IMR-90 (cell line): ENCODE data around the gene SPNS1. TPM values are rescaled to one million over a fixed set of nuclear protein-coding genes. Genes with fewer than 3 reads are reported as not detected.

Source experiments
- ATAC-seq: fragments of 200-7000 bp; cut with Tn5 transposase; 2 replicates; pipeline ENCODE4 v1.9.1; 2020; ENCODE audit warnings: low read depth, mild to moderate bottlenecking, moderate library complexity
- BruUV-seq: library from RNA; stranded (reverse); fragments of 400-500 nt; replicated peaks from 2 replicates; lab custom pipeline; 2021; lab: Mats Ljungman, UMichigan
- CTCF ChIA-PET: fragments of 300-600 bp; formaldehyde crosslinking; extraction: SDS; loops from one replicate; lab custom pipeline; 2021; ENCODE audit warnings: antibody characterized with exemption; lab: Yijun Ruan, JAX
- POLR2A ChIA-PET: fragments of 300-600 bp; sonication (Branson Sonifier 250); formaldehyde crosslinking; loops from one replicate; lab custom pipeline; 2022; ENCODE audit warnings: antibody characterized with exemption; ENCODE audit not compliant: unreplicated experiment; lab: Charles Lee
- DNase-seq: peaks from one replicate; pipeline ENCODE4 v3.0.0; 2013
- H2AFZ ChIP-seq: replicated peaks from 2 replicates; pipeline ENCODE3; 2013; ENCODE audit warnings: low read length, mild to moderate bottlenecking; ENCODE audit not compliant: poor library complexity
- H2AK5ac ChIP-seq: 2 replicates; pipeline ENCODE4 v1.6.1; 2013; ENCODE audit warnings: low read depth, low read length, inconsistent platforms
- H2AK9ac ChIP-seq: replicated peaks from 2 replicates; pipeline ENCODE3; 2013; ENCODE audit warnings: mild to moderate bottlenecking, low read depth, low read length, moderate library complexity; ENCODE audit not compliant: poor library complexity
- H2BK120ac ChIP-seq: 2 replicates; pipeline ENCODE4 v1.6.1; 2013; ENCODE audit warnings: low read depth, low read length, inconsistent platforms
- H2BK15ac ChIP-seq: 3 replicates; pipeline ENCODE4 v1.6.1; 2013; ENCODE audit warnings: low read depth, low read length, inconsistent platforms
- H2BK20ac ChIP-seq: 2 replicates; pipeline ENCODE4 v1.6.1; 2013; ENCODE audit warnings: low read depth, mild to moderate bottlenecking, inconsistent platforms, low read length, moderate library complexity
- H2BK5ac ChIP-seq: 2 replicates; pipeline ENCODE4 v1.6.1; 2013; ENCODE audit warnings: mild to moderate bottlenecking, low read depth, low read length, inconsistent platforms; ENCODE audit not compliant: poor library complexity, severe bottlenecking
- H3K14ac ChIP-seq: replicated peaks from 2 replicates; pipeline ENCODE4 v1.6.1; 2013; ENCODE audit warnings: low read depth, low read length, inconsistent platforms
- H3K18ac ChIP-seq: 2 replicates; pipeline ENCODE4 v1.6.1; 2013; ENCODE audit warnings: low read depth, low read length, control low read depth
- H3K23ac ChIP-seq: 2 replicates; pipeline ENCODE4 v1.6.1; 2013; ENCODE audit warnings: low read depth, low read length, inconsistent platforms
- H3K27ac ChIP-seq: 2 replicates; pipeline ENCODE4 v1.5.1; 2013; ENCODE audit warnings: mild to moderate bottlenecking, control low read depth, low read length; ENCODE audit not compliant: insufficient read depth
- H3K27me3 ChIP-seq: 2 replicates; pipeline ENCODE4 v1.6.1; 2013; ENCODE audit warnings: low read length; ENCODE audit not compliant: control insufficient read depth, insufficient read depth
- H3K36me3 ChIP-seq: 2 replicates; pipeline ENCODE4 v1.6.1; 2013; ENCODE audit warnings: low read length, mixed read lengths; ENCODE audit not compliant: control insufficient read depth, insufficient read depth
- H3K4ac ChIP-seq: 2 replicates; pipeline ENCODE4 v1.6.1; 2013; ENCODE audit warnings: low read depth, low read length, inconsistent platforms
- H3K4me1 ChIP-seq: 2 replicates; pipeline ENCODE4 v1.6.1; 2013; ENCODE audit warnings: low read length, mixed read lengths; ENCODE audit not compliant: control insufficient read depth, insufficient read depth
- H3K4me2 ChIP-seq: 2 replicates; pipeline ENCODE4 v1.6.1; 2013; ENCODE audit warnings: low read depth, mild to moderate bottlenecking, control low read depth, low read length, moderate library complexity
- H3K4me3 ChIP-seq: 2 replicates; pipeline ENCODE4 v1.5.1; 2013; ENCODE audit warnings: low read depth, mild to moderate bottlenecking, control low read depth, low read length, moderate library complexity; ENCODE audit not compliant: insufficient read depth
- H3K56ac ChIP-seq: 2 replicates; pipeline ENCODE4 v1.6.1; 2013; ENCODE audit warnings: low read length, inconsistent platforms; ENCODE audit not compliant: insufficient read depth; ENCODE audit errors: extremely low read depth
- H3K79me1 ChIP-seq, 2 experiments: 2 replicates each; pipeline ENCODE4 v1.6.1; 2013; ENCODE audit warnings: low read length in 2 of 2, inconsistent platforms in 1 of 2, low read depth in 1 of 2
- H3K9ac ChIP-seq: 2 replicates; pipeline ENCODE4 v1.6.1; 2013; ENCODE audit warnings: low read depth, low read length, control low read depth
- H3K9me1 ChIP-seq: 2 replicates; pipeline ENCODE4 v1.6.1; 2013; ENCODE audit warnings: low read length, inconsistent platforms; ENCODE audit not compliant: insufficient read depth
- H3K9me3 ChIP-seq: 2 replicates; pipeline ENCODE4 v1.6.1; 2013; ENCODE audit warnings: low read length; ENCODE audit not compliant: control insufficient read depth, insufficient read depth
- H4K20me1 ChIP-seq: 2 replicates; pipeline ENCODE4 v1.6.1; 2013; ENCODE audit warnings: low read length, inconsistent platforms; ENCODE audit not compliant: insufficient read depth
- H4K5ac ChIP-seq: 2 replicates; pipeline ENCODE4 v1.6.1; 2013; ENCODE audit warnings: mild to moderate bottlenecking, low read depth, low read length, control low read depth
- H4K8ac ChIP-seq, 2 experiments: 2 replicates each; pipeline ENCODE4 v1.6.1; 2013; ENCODE audit warnings: low read depth in 2 of 2, low read length in 2 of 2, control low read depth in 1 of 2, inconsistent platforms in 1 of 2
- H4K91ac ChIP-seq: 2 replicates; pipeline ENCODE4 v1.6.1; 2013; ENCODE audit warnings: low read depth, low read length, inconsistent platforms; ENCODE audit not compliant: insufficient read depth
- BHLHE40 ChIP-seq: fragments of 150-350 bp; IDR thresholded peaks from 2 replicates; pipeline ENCODE4 v1.6.1; 2016; ENCODE audit warnings: mild to moderate bottlenecking, low read depth, low read length
- CEBPB ChIP-seq: IDR thresholded peaks from 2 replicates; pipeline ENCODE4 v1.6.1; 2012; ENCODE audit warnings: low read depth, low read length, improper control_type of control experiment
- CHD1 ChIP-seq: IDR thresholded peaks from 2 replicates; pipeline ENCODE4 v1.6.1; 2012; ENCODE audit warnings: low read depth, low read length, improper control_type of control experiment
- FOS ChIP-seq: fragments of 150-350 bp; IDR thresholded peaks from 2 replicates; pipeline ENCODE4 v1.6.1; 2016; ENCODE audit warnings: low read depth, low read length
- MAFK ChIP-seq: IDR thresholded peaks from 2 replicates; pipeline ENCODE4 v1.6.1; 2012; ENCODE audit warnings: low read depth, low read length, improper control_type of control experiment
- MAZ ChIP-seq: IDR thresholded peaks from 2 replicates; pipeline ENCODE4 v1.6.1; 2012; ENCODE audit warnings: low read depth, mild to moderate bottlenecking, low read length, improper control_type of control experiment, moderate library complexity, borderline replicate concordance
- MXI1 ChIP-seq: IDR thresholded peaks from 2 replicates; pipeline ENCODE4 v1.6.1; 2012; ENCODE audit warnings: low read depth, mild to moderate bottlenecking, low read length, moderate library complexity, borderline replicate concordance
- NFE2L2 ChIP-seq: fragments of 150-350 bp; IDR thresholded peaks from 2 replicates; pipeline ENCODE4 v1.6.1; 2016; ENCODE audit warnings: low read depth, mild to moderate bottlenecking, low read length
- POLR2A ChIP-seq: IDR thresholded peaks from 2 replicates; pipeline ENCODE4 v1.6.1; 2012; ENCODE audit warnings: mild to moderate bottlenecking, low read depth, low read length
- RAD21 ChIP-seq: IDR thresholded peaks from 2 replicates; pipeline ENCODE4 v1.6.1; 2012; ENCODE audit warnings: low read length, improper control_type of control experiment
- RCOR1 ChIP-seq: IDR thresholded peaks from 2 replicates; pipeline ENCODE4 v1.6.1; 2012; ENCODE audit warnings: mild to moderate bottlenecking, low read length, improper control_type of control experiment; ENCODE audit not compliant: insufficient replicate concordance
- RFX5 ChIP-seq: IDR thresholded peaks from 2 replicates; pipeline ENCODE4 v1.8.0; 2012; ENCODE audit warnings: low read depth, mild to moderate bottlenecking, low read length, moderate library complexity
- SMC3 ChIP-seq: fragments of 150-350 bp; IDR thresholded peaks from 2 replicates; pipeline ENCODE4 v1.6.1; 2016; ENCODE audit warnings: low read depth, mild to moderate bottlenecking, antibody characterized with exemption, low read length, moderate library complexity
- WGBS, 2 experiments: methylation state at CpG; one replicate each; pipeline versions ENCODE4 v1.1.5 to v1.1.7; 2013; ENCODE audit warnings: missing lambda C conversion rate in 2 of 2; ENCODE audit not compliant: insufficient read length in 1 of 2; ENCODE audit errors: extremely low coverage in 2 of 2; 5-methylcytosine and 5-hydroxymethylcytosine counted together
- dilution Hi-C: fragments of 300-500 bp; cut with HindIII; formaldehyde crosslinking; loops from one replicate; pipeline ENCODE4 v1.14.3; 2018; ENCODE audit warnings: low sequenced_read_pairs; ENCODE audit not compliant: unreplicated experiment
- in situ Hi-C: fragments of 300-500 bp; cut with MboI; formaldehyde crosslinking; loops from 3 replicates; pipeline ENCODE4 v1.14.3; 2019; ENCODE audit warnings: low sequenced_read_pairs, inconsistent platforms, mixed read lengths
- intact Hi-C: fragments of 100-400 bp; cut with micrococcal nuclease; formaldehyde crosslinking; loops from 2 replicates; pipeline ENCODE4 v1.10.0; 2022
- polyA plus RNA-seq, 3 experiments: library from polyadenylated mRNA; depleted of rRNA; stranded (reverse); fragments of >200 nt; gene quantifications; 2 replicates each; pipeline ENCODE4 v1.2.3, GENCODE V29; 2012; ENCODE audit warnings: low replicate concordance in 1 of 3
- total RNA-seq: library from RNA; depleted of rRNA; stranded (reverse); fragments of >200 nt; gene quantifications from 2 replicates; pipeline ENCODE4 v1.2.3, GENCODE V29; 2012
- TF ChIP-seq, protein P1 (sequence below): fragments of 150-350 bp; IDR thresholded peaks from 2 replicates; pipeline ENCODE4 v1.6.1; 2017; ENCODE audit warnings: mild to moderate bottlenecking, antibody characterized with exemption, low read length, low read depth
- TF ChIP-seq, protein P2 (sequence below): conservative IDR thresholded peaks from 2 replicates; pipeline ENCODE4 v1.5.1; 2012; ENCODE audit warnings: mild to moderate bottlenecking, low read depth, low read length, improper control_type of control experiment
- TF ChIP-seq, protein P3 (sequence below): fragments of 150-350 bp; IDR thresholded peaks from 2 replicates; pipeline ENCODE4 v1.6.1; 2016; ENCODE audit warnings: low read depth, mild to moderate bottlenecking, low read length, moderate library complexity, borderline replicate concordance

Gene SPNS1
- total and polyA plus RNA-seq, 2 of the 4 experiments (the other 2 are of a cell fraction): 4.7 to 37.3 TPM

DNA sequence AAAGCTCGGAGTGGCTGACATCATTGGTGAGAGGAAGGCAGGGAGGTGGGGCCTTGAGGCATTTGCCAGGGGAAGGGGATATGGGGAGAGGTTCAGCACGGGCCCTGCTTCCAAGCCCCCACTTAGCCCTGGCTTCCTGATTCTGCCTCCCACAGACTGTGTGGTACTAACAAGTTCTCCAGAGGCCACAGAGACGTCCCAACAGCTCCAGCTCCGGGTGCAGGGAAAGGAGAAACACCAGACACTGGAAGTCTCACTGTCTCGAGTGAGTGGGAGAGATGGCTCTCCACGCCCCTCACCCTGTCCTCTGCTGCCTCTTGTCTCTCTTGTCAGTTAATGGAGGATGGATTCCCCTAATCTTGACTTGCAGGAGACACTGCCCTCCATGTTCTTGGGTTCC lies 15.7 kb upstream of the SPNS1 start:
- Histone ChIP-seq H2AFZ (no peak overlapping the region), H3K4me2 (no peak overlapping the region), H2AK5ac (no peak overlapping the region), H2BK15ac (no peak overlapping the region), H3K14ac (no peak overlapping the region), H3K4ac (no peak overlapping the region), H3K56ac (no peak overlapping the region), H4K8ac (no peak overlapping the region), H3K9me1 (no peaks in the 10 kb centered on the region), H2AK9ac (no peak overlapping the region), H3K79me1 (peaks cover 0 to 13% of the 10 kb centered on the region in 2 experiments), H3K23ac (no peak overlapping the region), H4K91ac (no peak overlapping the region), H2BK20ac (no peak overlapping the region), H3K9me3 (no peaks in the 10 kb centered on the region), H4K5ac (no peak overlapping the region), H4K20me1 (no peaks in the 10 kb centered on the region; the same call in 1 of the 2 replicates), H3K27ac (no peak overlapping the region), H3K36me3 (peaks cover 63% of the 10 kb centered on the region), H3K27me3 (no peaks in the 10 kb centered on the region), H3K4me3 (no peak overlapping the region), H2BK120ac (no peak overlapping the region), H3K9ac (no peak overlapping the region), H3K4me1 (no peaks in the 10 kb centered on the region), H3K18ac (no peak overlapping the region), H2BK5ac (no peak overlapping the region)
- ChIA-PET CTCF (no interaction called here), POLR2A (no interaction called here)
- ATAC-seq (no peak), DNase-seq (no peak)
- TF ChIP-seq MAFK (no peak), RCOR1 (no peak), BHLHE40 (no peak), POLR2A (no peak), NFE2L2 (no peak), MXI1 (no peak), FOS (no peak), SMC3 (no peak), CHD1 (no peak), RAD21 (no peak), MAZ (no peak), CEBPB (no peak), RFX5 (no peak)
- TF ChIP-seq, protein P1, sequence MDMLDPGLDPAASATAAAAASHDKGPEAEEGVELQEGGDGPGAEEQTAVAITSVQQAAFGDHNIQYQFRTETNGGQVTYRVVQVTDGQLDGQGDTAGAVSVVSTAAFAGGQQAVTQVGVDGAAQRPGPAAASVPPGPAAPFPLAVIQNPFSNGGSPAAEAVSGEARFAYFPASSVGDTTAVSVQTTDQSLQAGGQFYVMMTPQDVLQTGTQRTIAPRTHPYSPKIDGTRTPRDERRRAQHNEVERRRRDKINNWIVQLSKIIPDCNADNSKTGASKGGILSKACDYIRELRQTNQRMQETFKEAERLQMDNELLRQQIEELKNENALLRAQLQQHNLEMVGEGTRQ: no peak
- TF ChIP-seq, protein P2, sequence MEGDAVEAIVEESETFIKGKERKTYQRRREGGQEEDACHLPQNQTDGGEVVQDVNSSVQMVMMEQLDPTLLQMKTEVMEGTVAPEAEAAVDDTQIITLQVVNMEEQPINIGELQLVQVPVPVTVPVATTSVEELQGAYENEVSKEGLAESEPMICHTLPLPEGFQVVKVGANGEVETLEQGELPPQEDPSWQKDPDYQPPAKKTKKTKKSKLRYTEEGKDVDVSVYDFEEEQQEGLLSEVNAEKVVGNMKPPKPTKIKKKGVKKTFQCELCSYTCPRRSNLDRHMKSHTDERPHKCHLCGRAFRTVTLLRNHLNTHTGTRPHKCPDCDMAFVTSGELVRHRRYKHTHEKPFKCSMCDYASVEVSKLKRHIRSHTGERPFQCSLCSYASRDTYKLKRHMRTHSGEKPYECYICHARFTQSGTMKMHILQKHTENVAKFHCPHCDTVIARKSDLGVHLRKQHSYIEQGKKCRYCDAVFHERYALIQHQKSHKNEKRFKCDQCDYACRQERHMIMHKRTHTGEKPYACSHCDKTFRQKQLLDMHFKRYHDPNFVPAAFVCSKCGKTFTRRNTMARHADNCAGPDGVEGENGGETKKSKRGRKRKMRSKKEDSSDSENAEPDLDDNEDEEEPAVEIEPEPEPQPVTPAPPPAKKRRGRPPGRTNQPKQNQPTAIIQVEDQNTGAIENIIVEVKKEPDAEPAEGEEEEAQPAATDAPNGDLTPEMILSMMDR: no peak
- TF ChIP-seq, protein P3, sequence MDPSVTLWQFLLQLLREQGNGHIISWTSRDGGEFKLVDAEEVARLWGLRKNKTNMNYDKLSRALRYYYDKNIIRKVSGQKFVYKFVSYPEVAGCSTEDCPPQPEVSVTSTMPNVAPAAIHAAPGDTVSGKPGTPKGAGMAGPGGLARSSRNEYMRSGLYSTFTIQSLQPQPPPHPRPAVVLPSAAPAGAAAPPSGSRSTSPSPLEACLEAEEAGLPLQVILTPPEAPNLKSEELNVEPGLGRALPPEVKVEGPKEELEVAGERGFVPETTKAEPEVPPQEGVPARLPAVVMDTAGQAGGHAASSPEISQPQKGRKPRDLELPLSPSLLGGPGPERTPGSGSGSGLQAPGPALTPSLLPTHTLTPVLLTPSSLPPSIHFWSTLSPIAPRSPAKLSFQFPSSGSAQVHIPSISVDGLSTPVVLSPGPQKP: no peak
- WGBS, 2 experiments: no CpG with 5 or more reads among the region's 6 CpGs
- dilution Hi-C loops (no loop called here), intact Hi-C loops (no loop called here), in situ Hi-C loops (loop anchor here (25.0 kb wide), 1 partner anchor 303 kb away; no protein-coding TSS in a partner anchor)
- BruUV-seq: no TSS peak
